NK-92 (cell line): Measurements from ENCODE around the gene PLB1.

ENCODE experiments used
- DNase-seq: peaks from one replicate; lab custom pipeline; 2025; ENCODE audit not compliant: unreplicated experiment; lab: John Stamatoyannopoulos, UW

PLB1 gene, protein sequence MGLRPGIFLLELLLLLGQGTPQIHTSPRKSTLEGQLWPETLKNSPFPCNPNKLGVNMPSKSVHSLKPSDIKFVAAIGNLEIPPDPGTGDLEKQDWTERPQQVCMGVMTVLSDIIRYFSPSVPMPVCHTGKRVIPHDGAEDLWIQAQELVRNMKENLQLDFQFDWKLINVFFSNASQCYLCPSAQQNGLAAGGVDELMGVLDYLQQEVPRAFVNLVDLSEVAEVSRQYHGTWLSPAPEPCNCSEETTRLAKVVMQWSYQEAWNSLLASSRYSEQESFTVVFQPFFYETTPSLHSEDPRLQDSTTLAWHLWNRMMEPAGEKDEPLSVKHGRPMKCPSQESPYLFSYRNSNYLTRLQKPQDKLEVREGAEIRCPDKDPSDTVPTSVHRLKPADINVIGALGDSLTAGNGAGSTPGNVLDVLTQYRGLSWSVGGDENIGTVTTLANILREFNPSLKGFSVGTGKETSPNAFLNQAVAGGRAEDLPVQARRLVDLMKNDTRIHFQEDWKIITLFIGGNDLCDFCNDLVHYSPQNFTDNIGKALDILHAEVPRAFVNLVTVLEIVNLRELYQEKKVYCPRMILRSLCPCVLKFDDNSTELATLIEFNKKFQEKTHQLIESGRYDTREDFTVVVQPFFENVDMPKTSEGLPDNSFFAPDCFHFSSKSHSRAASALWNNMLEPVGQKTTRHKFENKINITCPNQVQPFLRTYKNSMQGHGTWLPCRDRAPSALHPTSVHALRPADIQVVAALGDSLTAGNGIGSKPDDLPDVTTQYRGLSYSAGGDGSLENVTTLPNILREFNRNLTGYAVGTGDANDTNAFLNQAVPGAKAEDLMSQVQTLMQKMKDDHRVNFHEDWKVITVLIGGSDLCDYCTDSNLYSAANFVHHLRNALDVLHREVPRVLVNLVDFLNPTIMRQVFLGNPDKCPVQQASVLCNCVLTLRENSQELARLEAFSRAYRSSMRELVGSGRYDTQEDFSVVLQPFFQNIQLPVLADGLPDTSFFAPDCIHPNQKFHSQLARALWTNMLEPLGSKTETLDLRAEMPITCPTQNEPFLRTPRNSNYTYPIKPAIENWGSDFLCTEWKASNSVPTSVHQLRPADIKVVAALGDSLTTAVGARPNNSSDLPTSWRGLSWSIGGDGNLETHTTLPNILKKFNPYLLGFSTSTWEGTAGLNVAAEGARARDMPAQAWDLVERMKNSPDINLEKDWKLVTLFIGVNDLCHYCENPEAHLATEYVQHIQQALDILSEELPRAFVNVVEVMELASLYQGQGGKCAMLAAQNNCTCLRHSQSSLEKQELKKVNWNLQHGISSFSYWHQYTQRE (N-terminal part only)

DNA sequence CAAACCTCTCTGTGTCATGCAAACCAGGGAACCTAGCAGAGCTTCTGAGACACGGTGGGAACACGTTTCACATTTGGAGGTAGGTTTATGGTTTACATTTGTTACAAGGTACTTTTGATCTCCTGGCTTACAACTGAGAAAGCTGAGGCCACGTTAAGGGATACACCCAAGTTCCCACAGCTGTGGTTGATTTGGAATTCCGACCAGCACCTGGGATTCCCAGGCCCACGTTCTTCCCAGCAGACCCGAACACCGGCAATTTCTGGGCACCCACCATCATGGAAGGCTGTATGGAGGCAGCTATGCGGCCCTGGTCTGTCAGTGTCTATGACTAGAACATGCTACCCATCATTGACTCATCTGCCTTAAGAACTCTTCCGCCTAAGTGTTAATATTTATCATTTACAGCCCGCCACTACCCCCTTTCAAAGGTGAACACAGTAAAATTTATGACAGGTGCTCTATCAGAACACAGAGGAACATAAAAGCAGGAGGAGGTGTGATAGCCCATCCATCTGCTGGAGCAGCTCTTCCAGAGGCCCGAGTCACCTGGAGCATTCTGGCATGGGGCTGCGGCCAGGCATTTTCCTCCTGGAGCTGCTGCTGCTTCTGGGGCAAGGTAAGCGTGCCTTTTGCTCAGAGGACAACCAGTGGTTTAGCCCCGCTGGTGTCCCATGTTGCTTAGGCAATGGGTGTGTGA lies at the start of gene PLB1:
TSS of gene PLB1 (plus strand) at position 510 of the 700 bp plus-strand sequence. CDS start at position 565, 55 bp downstream.
- no peak for DNase-seq

DNA sequence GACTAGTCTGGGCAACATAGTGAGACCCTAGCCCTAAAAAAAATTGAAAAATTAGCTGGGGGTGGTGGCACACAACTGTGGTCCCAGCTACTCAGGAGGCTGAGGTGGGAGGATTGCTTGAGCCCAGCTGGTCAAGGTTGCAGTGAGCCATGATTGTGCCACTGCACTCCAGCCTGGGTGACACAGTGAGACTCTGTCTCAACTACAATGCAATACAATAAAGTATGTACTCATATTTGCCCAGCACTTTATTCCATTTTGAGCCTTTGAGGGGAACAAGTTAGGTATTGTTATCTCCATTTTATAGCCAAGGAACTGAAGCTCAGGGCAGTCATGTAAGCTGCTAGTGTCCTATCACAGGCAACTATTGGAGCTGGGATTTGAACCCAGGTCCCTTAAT lies 49.3 kb upstream of the PLB1 start:
- DNase-seq = no peak

DNA sequence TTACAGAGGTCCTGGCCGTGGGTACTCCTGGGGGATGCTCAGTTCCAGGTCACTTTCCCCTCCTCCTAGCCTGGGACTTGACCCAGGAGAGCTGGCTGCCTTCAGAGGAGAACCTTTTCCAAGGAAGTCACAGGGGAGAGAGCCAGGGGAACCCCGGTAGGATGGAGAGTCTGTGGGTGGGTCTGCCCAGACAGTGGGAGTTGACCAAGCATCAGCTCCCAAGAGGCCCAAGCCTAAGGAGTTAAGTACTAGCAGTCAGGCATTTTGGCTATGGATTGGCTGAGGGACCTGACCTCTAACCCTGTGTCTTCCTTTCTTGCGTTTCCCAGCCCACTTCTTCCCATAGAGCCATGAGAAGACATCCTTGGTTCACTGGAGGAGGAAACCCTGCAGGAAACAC lies 48.8 kb upstream of the PLB1 start:
- DNase-seq = no peak

DNA sequence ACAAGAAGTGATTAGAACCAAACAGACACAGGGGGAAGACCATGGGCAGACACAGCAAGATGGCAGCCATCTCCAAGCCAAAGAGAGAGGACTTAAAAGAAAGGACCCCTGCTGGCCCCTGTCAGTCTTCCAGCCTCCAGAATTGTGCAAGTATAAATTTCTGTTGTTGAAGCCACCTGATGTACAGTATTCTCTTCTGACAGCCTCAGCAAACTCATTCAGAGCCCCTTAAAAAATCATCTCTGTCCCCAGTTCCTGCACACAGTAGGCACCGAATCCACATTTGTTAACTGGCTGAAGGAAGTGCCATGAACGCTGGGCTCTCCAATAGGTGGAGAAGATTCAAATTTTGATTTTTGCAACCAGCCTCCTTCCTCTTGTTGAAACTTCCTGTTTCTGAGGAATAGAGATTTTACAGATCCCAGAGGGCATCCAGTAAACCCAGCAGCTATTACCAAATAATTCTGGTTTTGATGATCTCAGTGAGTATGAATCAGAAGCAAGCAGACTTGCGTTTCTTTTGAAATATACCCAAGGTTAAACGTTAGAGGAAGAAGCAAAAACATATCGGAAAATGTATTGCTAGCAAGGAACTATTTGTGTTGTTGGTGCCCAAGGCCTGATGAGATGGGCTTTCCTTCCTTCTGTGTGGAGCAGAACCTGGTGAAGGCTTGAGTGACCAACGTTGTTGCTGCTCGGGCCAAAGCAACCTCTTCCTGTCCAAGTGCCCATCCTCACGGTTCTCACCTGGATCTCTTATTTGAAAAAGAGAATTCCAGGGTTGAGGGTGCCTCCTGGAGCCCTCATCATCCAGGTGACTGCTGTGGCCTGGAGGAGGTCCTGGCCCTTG lies 47.7 kb upstream of the PLB1 start:
- DNase-seq = no peak

DNA sequence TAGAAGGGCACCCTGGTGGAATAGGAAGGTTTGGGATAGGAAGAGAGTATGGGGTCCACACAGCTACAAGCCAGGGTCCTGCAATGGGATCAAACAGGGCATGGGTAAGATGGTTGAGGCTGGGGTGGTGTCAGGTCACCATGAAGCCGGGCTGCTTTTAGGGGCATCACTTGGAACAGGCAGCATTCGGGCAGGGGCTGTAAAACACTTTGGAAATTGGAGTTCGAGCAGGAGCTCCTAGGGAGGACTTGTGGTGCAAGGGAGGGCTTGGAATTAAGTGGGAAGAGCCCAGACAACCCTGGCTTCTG lies 47.1 kb upstream of the PLB1 start:
- no peak for DNase-seq

DNA sequence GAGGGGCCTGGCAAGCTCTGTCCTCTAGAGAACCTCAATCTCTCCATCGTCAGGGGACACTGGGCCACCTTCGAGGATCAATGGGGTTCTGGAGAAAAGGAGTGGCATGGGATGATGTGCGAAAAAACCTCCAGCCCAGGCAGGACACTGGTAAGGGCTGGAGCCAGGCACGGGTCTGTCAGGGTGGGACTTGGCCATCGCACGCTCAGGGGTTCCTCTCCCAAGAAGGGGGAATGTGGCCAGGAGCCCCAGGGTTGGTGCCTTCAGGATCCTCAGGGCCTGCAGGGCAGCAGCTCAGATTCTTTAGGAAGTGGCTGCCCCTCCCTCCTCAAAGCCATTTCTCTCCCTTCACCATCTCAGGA lies 46.8 kb upstream of the PLB1 start:
- DNase-seq = no peak

DNA sequence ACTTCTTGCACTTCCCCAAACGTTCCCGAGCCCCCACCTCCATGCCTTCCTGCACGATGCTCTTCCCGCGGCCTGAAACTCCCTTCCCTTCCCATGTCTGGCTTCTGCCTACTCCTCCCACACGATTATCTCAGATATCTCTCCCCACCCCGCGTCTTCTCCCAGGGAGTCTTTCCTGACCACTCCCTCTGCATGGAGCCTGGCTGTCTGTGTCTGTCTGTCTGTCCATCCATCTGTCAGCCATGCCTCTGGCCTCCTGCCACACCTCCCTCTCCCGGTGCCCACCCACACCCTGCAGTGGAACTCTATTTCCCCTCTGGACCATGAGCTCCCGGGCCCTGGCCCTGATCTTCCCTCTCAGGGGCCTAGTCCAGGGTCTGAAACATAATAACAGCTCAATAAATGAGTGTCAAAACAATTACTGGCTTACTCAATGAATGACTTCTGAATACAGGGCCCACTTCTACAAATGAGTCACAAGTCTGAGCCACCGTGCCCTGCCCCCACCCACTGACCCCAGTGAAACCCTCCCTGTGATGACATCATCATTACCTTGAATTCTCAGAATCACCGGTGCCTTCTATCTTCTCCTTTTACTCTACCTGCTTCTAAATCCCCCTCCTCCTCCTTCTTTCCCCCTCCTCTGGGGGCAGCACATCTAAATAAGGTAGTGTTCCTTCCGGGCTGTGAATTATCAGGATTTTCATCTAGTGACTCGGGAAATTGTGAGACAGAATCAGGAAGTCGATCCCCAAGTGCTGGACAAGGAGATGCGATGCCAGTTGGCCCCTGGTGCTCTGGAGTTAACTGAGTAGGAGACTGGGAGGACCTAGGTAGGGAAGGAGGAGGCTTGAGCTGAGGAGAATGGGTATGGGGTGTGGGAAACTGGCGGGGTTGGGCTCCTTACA lies 46.1 kb upstream of the PLB1 start:
- no peak for DNase-seq

DNA sequence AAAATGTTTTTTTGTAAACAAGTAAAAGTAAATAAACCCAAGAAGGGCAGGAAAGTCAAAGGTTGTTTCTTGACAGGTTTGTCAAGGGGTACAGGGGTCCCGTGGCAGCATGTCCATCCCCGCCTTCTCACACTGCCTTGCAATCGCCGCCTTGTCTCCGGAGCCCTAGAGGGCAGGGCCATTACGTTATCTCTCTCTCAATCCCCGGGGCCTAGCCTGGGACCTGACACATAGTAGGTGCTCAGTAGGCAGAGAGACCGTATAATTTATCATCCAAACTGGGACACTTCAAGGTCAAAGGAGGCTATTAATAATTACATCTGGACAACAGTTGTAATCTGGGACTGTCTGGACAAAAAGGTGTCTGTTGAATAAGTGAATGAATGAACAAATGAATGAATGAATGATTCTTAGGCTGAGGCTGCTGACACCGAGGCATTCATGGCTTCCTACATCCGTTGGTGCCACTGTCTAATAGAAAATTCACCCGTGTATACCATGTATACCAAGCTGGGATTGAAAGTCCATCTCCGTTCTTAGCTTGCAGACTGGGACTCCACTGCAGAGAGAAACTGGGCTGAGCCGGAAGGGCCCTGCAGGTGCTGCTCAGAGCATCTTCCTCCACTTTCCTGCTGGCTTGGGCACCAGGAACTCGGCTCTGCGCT lies 44.8 kb upstream of the PLB1 start:
- no peak for DNase-seq

DNA sequence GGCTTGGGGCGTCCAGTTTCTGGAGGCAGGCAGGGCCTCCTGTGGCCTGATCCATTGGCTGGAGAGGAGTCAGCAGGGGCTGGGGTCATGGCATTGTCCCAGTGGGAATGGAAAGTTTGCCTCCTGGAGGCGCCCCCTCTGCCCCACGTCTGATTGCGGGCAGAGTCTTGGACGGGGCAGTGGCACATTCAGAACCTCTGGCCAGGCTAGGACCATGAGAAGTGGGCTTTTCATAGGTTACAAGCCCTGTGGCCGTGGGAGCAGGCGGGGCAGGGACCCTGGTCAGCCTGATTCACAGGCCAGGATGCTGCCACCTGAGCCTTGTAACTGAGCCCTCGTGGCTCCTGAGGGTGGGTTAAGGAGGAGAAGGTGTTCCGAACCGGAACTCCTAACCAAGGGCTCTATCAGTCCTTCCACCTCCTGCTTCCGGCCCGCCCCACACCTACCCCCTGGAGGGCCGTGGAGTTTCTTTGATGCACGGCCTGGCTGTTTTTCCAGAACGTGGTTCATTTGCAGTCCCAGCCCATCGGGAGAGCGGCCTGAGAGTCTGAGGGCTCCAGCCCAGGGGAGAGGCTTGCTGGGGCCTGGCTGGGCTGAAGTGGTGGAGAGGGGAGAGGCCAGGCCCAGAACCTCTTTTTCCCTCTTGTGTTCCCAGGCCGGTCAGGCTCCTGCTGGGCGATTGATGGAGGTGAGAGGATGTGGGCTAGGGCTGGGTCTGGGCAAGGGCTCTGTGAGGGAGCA lies 43.9 kb upstream of the PLB1 start:
- DNase-seq = no peak

DNA sequence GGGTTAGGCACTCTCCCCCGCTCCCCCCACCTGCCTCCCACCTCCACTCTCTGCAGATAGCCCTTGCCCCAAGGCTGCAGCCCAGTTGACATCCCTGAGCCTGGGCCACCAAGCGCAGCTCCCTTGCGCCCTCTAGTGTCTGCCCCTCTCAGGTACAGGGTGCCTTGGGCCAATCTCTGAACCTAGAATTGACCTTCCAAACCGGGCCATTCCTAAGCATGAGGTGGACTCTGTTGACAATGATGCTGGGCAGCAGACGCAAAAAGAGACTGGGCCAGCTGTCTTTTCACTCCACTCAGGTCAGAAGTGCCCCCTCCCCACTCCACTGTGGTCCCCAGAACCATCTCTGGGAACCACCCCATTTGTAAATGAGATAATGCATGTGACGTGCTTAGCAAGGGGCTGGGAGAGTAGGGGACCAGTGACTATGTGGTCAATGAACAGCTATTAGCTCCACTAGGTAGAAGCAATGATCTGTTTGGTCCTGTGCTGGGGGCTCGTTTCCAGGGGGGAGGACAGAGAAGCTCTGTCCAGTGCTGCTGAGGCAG lies 43.3 kb upstream of the PLB1 start:
- no peak for DNase-seq

DNA sequence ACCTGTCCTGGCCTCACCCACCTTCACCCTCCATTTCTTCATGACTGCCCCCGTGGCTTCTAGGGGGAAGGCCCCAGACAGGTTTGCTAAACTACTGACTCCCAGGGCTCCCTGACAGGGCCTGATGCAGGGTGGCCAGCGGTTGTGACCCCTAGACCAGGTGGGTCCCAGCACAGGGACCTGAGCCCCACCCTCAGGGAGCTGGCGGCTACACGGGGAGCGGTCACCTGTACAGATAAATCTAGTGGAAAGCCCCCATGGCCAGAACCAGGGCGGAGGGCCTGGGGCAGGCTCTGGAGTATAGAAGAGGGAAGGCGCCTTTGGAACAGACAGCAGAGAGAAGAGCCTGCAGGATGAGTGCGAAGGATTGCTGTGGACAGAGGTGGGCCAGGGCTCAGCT lies 42.5 kb upstream of the PLB1 start:
- DNase-seq = no peak

DNA sequence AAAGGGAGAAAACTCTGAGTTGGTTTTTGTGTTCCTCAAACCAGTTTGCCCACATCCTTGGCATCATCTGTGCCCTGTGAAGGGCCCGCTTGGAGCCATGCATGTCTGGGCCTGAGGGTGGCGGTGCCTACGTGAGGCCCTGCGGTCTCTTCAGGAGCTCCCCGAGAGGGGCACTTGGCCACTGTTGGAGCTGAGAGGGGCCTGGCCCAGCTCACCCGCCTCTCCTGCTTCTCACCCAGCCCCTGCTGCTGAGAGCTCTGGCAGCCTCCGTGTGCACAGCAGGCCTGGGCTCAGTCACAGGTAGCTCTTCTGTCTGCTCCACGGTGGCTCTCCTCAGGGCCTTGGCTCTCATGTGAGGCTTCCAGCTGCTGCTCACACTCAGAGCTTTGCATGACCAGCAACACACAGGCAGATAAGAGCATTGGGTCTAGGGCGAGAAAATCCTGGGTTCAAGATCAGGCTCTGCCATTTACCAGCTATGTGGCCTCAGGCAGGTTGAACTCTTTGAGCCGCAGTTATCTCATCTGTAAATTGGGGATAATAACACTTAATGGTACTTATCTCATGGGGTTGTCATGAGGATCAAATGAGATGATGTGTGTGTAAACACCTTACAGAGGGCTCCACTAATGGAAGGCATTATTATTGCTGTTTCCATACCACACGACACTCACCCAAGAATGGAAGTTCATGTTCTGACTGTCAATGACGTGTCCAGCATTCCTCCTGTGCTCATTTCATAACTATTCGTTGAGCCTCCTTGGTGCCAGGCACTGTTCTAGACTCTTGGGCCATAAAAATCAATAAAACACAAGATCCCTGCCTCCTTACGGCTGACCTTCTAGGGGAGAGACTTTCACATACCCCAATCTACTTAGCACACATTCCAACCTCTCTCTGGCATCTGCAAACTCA lies 41.6 kb upstream of the PLB1 start:
- DNase-seq = no peak

DNA sequence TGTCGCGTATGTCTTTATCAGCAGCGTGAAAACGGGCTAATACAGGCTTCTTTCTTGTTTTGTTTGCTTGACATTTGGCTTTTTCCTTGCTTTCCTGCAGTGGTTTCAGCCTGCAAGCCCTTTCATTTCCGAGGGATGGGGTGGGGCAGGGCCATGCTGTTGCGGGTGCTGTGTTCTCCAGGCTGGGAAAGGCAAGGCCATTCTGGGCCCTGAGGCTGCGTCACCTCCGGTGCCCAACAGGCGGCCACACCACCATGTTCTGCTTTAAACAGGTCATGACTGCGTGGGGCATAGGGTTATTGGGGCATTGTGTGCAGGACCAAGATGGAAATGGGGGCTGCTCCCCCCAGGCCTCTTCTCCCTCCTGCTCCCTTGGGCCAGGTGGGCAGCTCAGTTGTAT lies 38.6 kb upstream of the PLB1 start:
- DNase-seq = no peak

DNA sequence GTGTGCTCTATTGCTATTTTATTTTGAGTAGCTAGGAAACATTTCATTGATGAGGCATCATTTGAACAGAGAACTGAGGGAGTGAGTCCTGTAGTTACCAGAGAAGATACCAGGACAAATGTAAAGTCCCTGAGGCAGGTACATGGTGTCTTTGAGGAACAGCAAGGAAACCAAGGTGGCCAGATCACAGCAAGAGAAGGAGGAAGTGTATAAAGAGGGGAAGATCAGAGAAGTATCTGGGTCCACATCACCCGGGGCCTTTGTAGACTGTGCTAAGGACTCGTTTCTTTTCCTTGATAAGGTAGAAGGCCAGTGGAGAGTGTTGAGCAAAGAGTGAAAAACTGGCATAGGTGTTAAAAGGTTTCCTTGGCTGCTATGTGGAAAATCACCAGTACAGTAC lies 34.8 kb upstream of the PLB1 start:
- DNase-seq = no peak

DNA sequence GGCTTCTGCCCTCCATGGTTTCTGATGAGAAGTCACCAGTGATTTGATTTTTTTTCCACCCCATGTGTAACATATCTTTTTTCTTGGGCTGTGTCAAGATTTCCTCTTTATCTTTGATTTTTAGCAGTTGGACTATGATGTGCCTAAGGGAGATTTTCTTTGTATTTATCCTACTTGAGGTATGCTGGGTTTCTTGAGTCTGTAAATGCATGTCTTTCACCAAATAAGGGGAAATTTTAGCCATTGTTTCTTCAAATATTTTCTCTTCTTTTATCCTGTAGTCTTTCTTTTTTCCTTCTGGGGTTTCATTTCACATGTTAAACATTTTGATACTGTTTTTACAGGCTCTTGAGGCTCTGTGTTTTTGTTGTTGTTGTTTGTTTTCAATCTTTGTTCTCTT lies 33.7 kb upstream of the PLB1 start:
- no peak for DNase-seq

DNA sequence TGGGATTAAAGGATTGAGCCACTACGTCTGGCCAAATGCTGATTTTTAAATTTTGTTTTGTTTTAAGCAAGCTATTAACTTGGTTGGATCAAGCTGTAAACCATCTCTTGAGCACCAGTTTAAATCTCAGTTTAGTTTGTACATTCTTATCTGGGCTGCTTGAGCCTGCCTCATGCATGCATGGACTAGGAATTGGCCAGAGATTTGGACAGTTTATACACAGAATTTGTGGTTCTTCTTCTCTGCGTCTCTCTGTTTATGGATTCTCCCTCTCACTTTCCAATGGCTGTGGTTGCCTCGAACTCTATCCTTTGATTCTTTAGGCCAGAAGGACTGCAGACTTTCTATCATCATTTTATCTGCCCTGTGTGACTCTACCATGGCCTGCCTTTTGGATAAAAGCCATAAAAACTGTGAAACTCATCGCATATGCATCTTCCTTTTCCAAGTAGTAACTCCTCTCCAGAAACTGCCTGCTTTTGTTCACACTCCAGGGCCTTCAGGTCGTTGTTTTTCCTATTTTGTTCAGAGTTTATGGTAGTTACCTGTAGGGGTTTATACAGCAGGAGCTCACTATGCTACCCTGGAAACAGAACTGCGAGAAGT lies 32.5 kb upstream of the PLB1 start:
- no peak for DNase-seq
